IMR-90 (cell line): Measurements from ENCODE around the gene RGS19. TPM values are rescaled to one million over a fixed set of nuclear protein-coding genes. Genes with fewer than 3 reads are reported as not detected.

Experiments
- ATAC-seq: fragments of 200-7000 bp; cut with Tn5 transposase; 2 replicates; pipeline ENCODE4 v1.9.1; 2020; ENCODE audit warnings: low read depth, mild to moderate bottlenecking, moderate library complexity
- BruUV-seq: library from RNA; stranded (reverse); fragments of 400-500 nt; replicated peaks from 2 replicates; lab custom pipeline; 2021; lab: Mats Ljungman, UMichigan
- CTCF ChIA-PET: fragments of 300-600 bp; formaldehyde crosslinking; extraction: SDS; loops from one replicate; lab custom pipeline; 2021; ENCODE audit warnings: antibody characterized with exemption; lab: Yijun Ruan, JAX
- POLR2A ChIA-PET: fragments of 300-600 bp; sonication (Branson Sonifier 250); formaldehyde crosslinking; loops from one replicate; lab custom pipeline; 2022; ENCODE audit warnings: antibody characterized with exemption; ENCODE audit not compliant: unreplicated experiment; lab: Charles Lee
- DNase-seq: peaks from one replicate; pipeline ENCODE4 v3.0.0; 2013
- H2AFZ ChIP-seq: replicated peaks from 2 replicates; pipeline ENCODE3; 2013; ENCODE audit warnings: low read length, mild to moderate bottlenecking; ENCODE audit not compliant: poor library complexity
- H2AK5ac ChIP-seq: 2 replicates; pipeline ENCODE4 v1.6.1; 2013; ENCODE audit warnings: low read depth, low read length, inconsistent platforms
- H2AK9ac ChIP-seq: replicated peaks from 2 replicates; pipeline ENCODE3; 2013; ENCODE audit warnings: mild to moderate bottlenecking, low read depth, low read length, moderate library complexity; ENCODE audit not compliant: poor library complexity
- H2BK120ac ChIP-seq: 2 replicates; pipeline ENCODE4 v1.6.1; 2013; ENCODE audit warnings: low read depth, low read length, inconsistent platforms
- H2BK15ac ChIP-seq: 3 replicates; pipeline ENCODE4 v1.6.1; 2013; ENCODE audit warnings: low read depth, low read length, inconsistent platforms
- H2BK20ac ChIP-seq: 2 replicates; pipeline ENCODE4 v1.6.1; 2013; ENCODE audit warnings: low read depth, mild to moderate bottlenecking, inconsistent platforms, low read length, moderate library complexity
- H2BK5ac ChIP-seq: 2 replicates; pipeline ENCODE4 v1.6.1; 2013; ENCODE audit warnings: mild to moderate bottlenecking, low read depth, low read length, inconsistent platforms; ENCODE audit not compliant: poor library complexity, severe bottlenecking
- H3K14ac ChIP-seq: replicated peaks from 2 replicates; pipeline ENCODE4 v1.6.1; 2013; ENCODE audit warnings: low read depth, low read length, inconsistent platforms
- H3K18ac ChIP-seq: 2 replicates; pipeline ENCODE4 v1.6.1; 2013; ENCODE audit warnings: low read depth, low read length, control low read depth
- H3K23ac ChIP-seq: 2 replicates; pipeline ENCODE4 v1.6.1; 2013; ENCODE audit warnings: low read depth, low read length, inconsistent platforms
- H3K27ac ChIP-seq: 2 replicates; pipeline ENCODE4 v1.5.1; 2013; ENCODE audit warnings: mild to moderate bottlenecking, control low read depth, low read length; ENCODE audit not compliant: insufficient read depth
- H3K27me3 ChIP-seq: 2 replicates; pipeline ENCODE4 v1.6.1; 2013; ENCODE audit warnings: low read length; ENCODE audit not compliant: control insufficient read depth, insufficient read depth
- H3K36me3 ChIP-seq: 2 replicates; pipeline ENCODE4 v1.6.1; 2013; ENCODE audit warnings: low read length, mixed read lengths; ENCODE audit not compliant: control insufficient read depth, insufficient read depth
- H3K4ac ChIP-seq: 2 replicates; pipeline ENCODE4 v1.6.1; 2013; ENCODE audit warnings: low read depth, low read length, inconsistent platforms
- H3K4me1 ChIP-seq: 2 replicates; pipeline ENCODE4 v1.6.1; 2013; ENCODE audit warnings: low read length, mixed read lengths; ENCODE audit not compliant: control insufficient read depth, insufficient read depth
- H3K4me2 ChIP-seq: 2 replicates; pipeline ENCODE4 v1.6.1; 2013; ENCODE audit warnings: low read depth, mild to moderate bottlenecking, control low read depth, low read length, moderate library complexity
- H3K4me3 ChIP-seq: 2 replicates; pipeline ENCODE4 v1.5.1; 2013; ENCODE audit warnings: low read depth, mild to moderate bottlenecking, control low read depth, low read length, moderate library complexity; ENCODE audit not compliant: insufficient read depth
- H3K56ac ChIP-seq: 2 replicates; pipeline ENCODE4 v1.6.1; 2013; ENCODE audit warnings: low read length, inconsistent platforms; ENCODE audit not compliant: insufficient read depth; ENCODE audit errors: extremely low read depth
- H3K79me1 ChIP-seq, 2 experiments: 2 replicates each; pipeline ENCODE4 v1.6.1; 2013; ENCODE audit warnings: low read length in 2 of 2, inconsistent platforms in 1 of 2, low read depth in 1 of 2
- H3K9ac ChIP-seq: 2 replicates; pipeline ENCODE4 v1.6.1; 2013; ENCODE audit warnings: low read depth, low read length, control low read depth
- H3K9me1 ChIP-seq: 2 replicates; pipeline ENCODE4 v1.6.1; 2013; ENCODE audit warnings: low read length, inconsistent platforms; ENCODE audit not compliant: insufficient read depth
- H3K9me3 ChIP-seq: 2 replicates; pipeline ENCODE4 v1.6.1; 2013; ENCODE audit warnings: low read length; ENCODE audit not compliant: control insufficient read depth, insufficient read depth
- H4K20me1 ChIP-seq: 2 replicates; pipeline ENCODE4 v1.6.1; 2013; ENCODE audit warnings: low read length, inconsistent platforms; ENCODE audit not compliant: insufficient read depth
- H4K5ac ChIP-seq: 2 replicates; pipeline ENCODE4 v1.6.1; 2013; ENCODE audit warnings: mild to moderate bottlenecking, low read depth, low read length, control low read depth
- H4K8ac ChIP-seq, 2 experiments: 2 replicates each; pipeline ENCODE4 v1.6.1; 2013; ENCODE audit warnings: low read depth in 2 of 2, low read length in 2 of 2, control low read depth in 1 of 2, inconsistent platforms in 1 of 2
- H4K91ac ChIP-seq: 2 replicates; pipeline ENCODE4 v1.6.1; 2013; ENCODE audit warnings: low read depth, low read length, inconsistent platforms; ENCODE audit not compliant: insufficient read depth
- BHLHE40 ChIP-seq: fragments of 150-350 bp; IDR thresholded peaks from 2 replicates; pipeline ENCODE4 v1.6.1; 2016; ENCODE audit warnings: mild to moderate bottlenecking, low read depth, low read length
- CEBPB ChIP-seq: IDR thresholded peaks from 2 replicates; pipeline ENCODE4 v1.6.1; 2012; ENCODE audit warnings: low read depth, low read length, improper control_type of control experiment
- CHD1 ChIP-seq: IDR thresholded peaks from 2 replicates; pipeline ENCODE4 v1.6.1; 2012; ENCODE audit warnings: low read depth, low read length, improper control_type of control experiment
- FOS ChIP-seq: fragments of 150-350 bp; IDR thresholded peaks from 2 replicates; pipeline ENCODE4 v1.6.1; 2016; ENCODE audit warnings: low read depth, low read length
- MAFK ChIP-seq: IDR thresholded peaks from 2 replicates; pipeline ENCODE4 v1.6.1; 2012; ENCODE audit warnings: low read depth, low read length, improper control_type of control experiment
- MAZ ChIP-seq: IDR thresholded peaks from 2 replicates; pipeline ENCODE4 v1.6.1; 2012; ENCODE audit warnings: low read depth, mild to moderate bottlenecking, low read length, improper control_type of control experiment, moderate library complexity, borderline replicate concordance
- MXI1 ChIP-seq: IDR thresholded peaks from 2 replicates; pipeline ENCODE4 v1.6.1; 2012; ENCODE audit warnings: low read depth, mild to moderate bottlenecking, low read length, moderate library complexity, borderline replicate concordance
- NFE2L2 ChIP-seq: fragments of 150-350 bp; IDR thresholded peaks from 2 replicates; pipeline ENCODE4 v1.6.1; 2016; ENCODE audit warnings: low read depth, mild to moderate bottlenecking, low read length
- POLR2A ChIP-seq: IDR thresholded peaks from 2 replicates; pipeline ENCODE4 v1.6.1; 2012; ENCODE audit warnings: mild to moderate bottlenecking, low read depth, low read length
- RAD21 ChIP-seq: IDR thresholded peaks from 2 replicates; pipeline ENCODE4 v1.6.1; 2012; ENCODE audit warnings: low read length, improper control_type of control experiment
- RFX5 ChIP-seq: IDR thresholded peaks from 2 replicates; pipeline ENCODE4 v1.8.0; 2012; ENCODE audit warnings: low read depth, mild to moderate bottlenecking, low read length, moderate library complexity
- SMC3 ChIP-seq: fragments of 150-350 bp; IDR thresholded peaks from 2 replicates; pipeline ENCODE4 v1.6.1; 2016; ENCODE audit warnings: low read depth, mild to moderate bottlenecking, antibody characterized with exemption, low read length, moderate library complexity
- WGBS, 2 experiments: methylation state at CpG; one replicate each; pipeline versions ENCODE4 v1.1.5 to v1.1.7; 2013; ENCODE audit warnings: missing lambda C conversion rate in 2 of 2; ENCODE audit not compliant: insufficient read length in 1 of 2; ENCODE audit errors: extremely low coverage in 2 of 2; 5-methylcytosine and 5-hydroxymethylcytosine counted together
- dilution Hi-C: fragments of 300-500 bp; cut with HindIII; formaldehyde crosslinking; loops from one replicate; pipeline ENCODE4 v1.14.3; 2018; ENCODE audit warnings: low sequenced_read_pairs; ENCODE audit not compliant: unreplicated experiment
- in situ Hi-C: fragments of 300-500 bp; cut with MboI; formaldehyde crosslinking; loops from 3 replicates; pipeline ENCODE4 v1.14.3; 2019; ENCODE audit warnings: low sequenced_read_pairs, inconsistent platforms, mixed read lengths
- intact Hi-C: fragments of 100-400 bp; cut with micrococcal nuclease; formaldehyde crosslinking; loops from 2 replicates; pipeline ENCODE4 v1.10.0; 2022
- polyA plus RNA-seq, 3 experiments: library from polyadenylated mRNA; depleted of rRNA; stranded (reverse); fragments of >200 nt; gene quantifications; 2 replicates each; pipeline ENCODE4 v1.2.3, GENCODE V29; 2012; ENCODE audit warnings: low replicate concordance in 1 of 3
- total RNA-seq: library from RNA; depleted of rRNA; stranded (reverse); fragments of >200 nt; gene quantifications from 2 replicates; pipeline ENCODE4 v1.2.3, GENCODE V29; 2012
- TF ChIP-seq, protein P1 (sequence below): fragments of 150-350 bp; IDR thresholded peaks from 2 replicates; pipeline ENCODE4 v1.6.1; 2017; ENCODE audit warnings: mild to moderate bottlenecking, antibody characterized with exemption, low read length, low read depth
- TF ChIP-seq, protein P2 (sequence below): fragments of 150-350 bp; IDR thresholded peaks from 2 replicates; pipeline ENCODE4 v1.6.1; 2016; ENCODE audit warnings: low read depth, mild to moderate bottlenecking, low read length, moderate library complexity, borderline replicate concordance

The RGS19 gene
- total and polyA plus RNA-seq, 2 of the 4 experiments (the other 2 are of a cell fraction): 7.7 to 17.5 TPM

DNA sequence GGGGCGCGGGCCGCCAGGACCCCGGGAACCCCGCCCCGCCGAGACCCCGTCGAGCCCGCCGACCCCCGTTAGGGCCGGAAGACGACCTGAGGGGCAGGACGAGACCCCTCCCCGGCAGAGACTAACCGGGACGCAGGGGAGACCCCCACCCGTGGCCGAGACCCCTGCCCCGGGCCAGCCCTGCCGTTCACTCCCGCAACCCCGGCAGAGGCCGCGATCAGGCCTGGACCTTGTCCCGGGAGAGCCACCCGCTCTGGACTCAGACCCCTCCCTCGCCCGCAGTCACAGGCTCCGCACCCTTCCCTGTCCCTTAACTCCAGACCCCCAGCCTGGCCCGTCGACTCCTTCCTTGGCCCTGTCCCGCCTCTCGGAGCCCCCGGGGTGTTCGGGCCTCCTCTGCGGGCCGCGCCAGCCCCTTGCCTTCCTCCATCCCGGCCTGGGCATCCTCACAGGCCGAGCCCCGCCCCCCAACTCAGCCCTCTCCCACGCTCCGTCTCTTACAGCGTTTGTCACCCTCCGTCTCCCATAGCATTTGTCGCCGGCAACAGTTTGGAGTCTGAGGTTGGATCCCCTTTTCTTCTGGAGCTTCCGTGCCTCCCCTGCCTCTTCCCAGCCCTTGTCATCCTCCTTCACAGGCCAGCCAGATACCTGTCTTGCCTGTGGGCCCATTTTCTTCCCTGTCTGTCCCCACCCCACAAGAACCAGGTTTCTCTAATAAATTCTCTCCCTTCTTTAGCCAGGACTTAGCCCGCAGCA is 15.8 kb downstream of the RGS19 start:
- Histone ChIP-seq H4K8ac (peak overlapping the region; percentile 80 to 82; a peak in 3 of 4 replicates), H3K56ac (peak overlapping the region; percentile 40; the same call in 1 of the 2 replicates), H3K36me3 (no peaks in the 10 kb centered on the region), H4K20me1 (peaks cover 15% of the 10 kb centered on the region), H3K9me3 (no peaks in the 10 kb centered on the region), H2BK120ac (no peak overlapping the region; the same call in 1 of the 2 replicates), H2BK15ac (peak overlapping the region; percentile 58; the same call in 1 of the 3 replicates), H3K14ac (peak overlapping the region; percentile 45), H3K23ac (peak overlapping the region; percentile 82; the same call in 1 of the 2 replicates), H3K4ac (peak overlapping the region; percentile 90), H3K9ac (peak overlapping the region; percentile 92), H3K79me1 (peaks cover 10 to 38% of the 10 kb centered on the region in 2 experiments; a peak in 3 of 4 replicates), H3K27ac (peak overlapping the region; percentile 66), H3K18ac (no peak overlapping the region), H2AK9ac (peak overlapping the region; percentile 99), H4K91ac (peak overlapping the region; percentile 68), H3K4me2 (peak overlapping the region; percentile 88), H3K27me3 (no peaks in the 10 kb centered on the region), H2BK5ac (peak overlapping the region; percentile 62), H4K5ac (no peak overlapping the region), H3K9me1 (peaks cover 19% of the 10 kb centered on the region), H2AK5ac (peak overlapping the region; percentile 85), H3K4me1 (peaks cover 27% of the 10 kb centered on the region), H2AFZ (peak overlapping the region; percentile 97), H2BK20ac (0 out of 2 replicates have a peak overlapping the region, but pooled peaks have one; percentile 35), H3K4me3 (peak overlapping the region; percentile 87)
- peak; percentile 6 for ATAC-seq
- dilution Hi-C loops: no loop called here
- intact Hi-C loops: no loop called here
- no TSS peak for BruUV-seq
- 0% methylated on average over 15 of the region's 51 CpGs; no CpG with 5 or more reads in 1 of the 2 experiments for WGBS, 2 experiments
- in situ Hi-C loops: no loop called here
- no peak for DNase-seq
- POLR2A ChIA-PET: interaction anchor here (0.6 kb wide), 2 partner anchors 9 to 10 kb away, joined by 3 read pairs; no protein-coding TSS in a partner anchor
- CTCF ChIA-PET: interaction anchor here (1.5 kb wide), 1 partner anchor 83 kb away, joined by 3 read pairs; the partner anchor contains the start of gene PRPF6
- no peak for TF ChIP-seq FOS
- no peak for TF ChIP-seq MXI1
- TF ChIP-seq CEBPB: no peak
- TF ChIP-seq CHD1: no peak
- TF ChIP-seq POLR2A: no peak
- TF ChIP-seq, protein P1, sequence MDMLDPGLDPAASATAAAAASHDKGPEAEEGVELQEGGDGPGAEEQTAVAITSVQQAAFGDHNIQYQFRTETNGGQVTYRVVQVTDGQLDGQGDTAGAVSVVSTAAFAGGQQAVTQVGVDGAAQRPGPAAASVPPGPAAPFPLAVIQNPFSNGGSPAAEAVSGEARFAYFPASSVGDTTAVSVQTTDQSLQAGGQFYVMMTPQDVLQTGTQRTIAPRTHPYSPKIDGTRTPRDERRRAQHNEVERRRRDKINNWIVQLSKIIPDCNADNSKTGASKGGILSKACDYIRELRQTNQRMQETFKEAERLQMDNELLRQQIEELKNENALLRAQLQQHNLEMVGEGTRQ: no peak
- TF ChIP-seq, protein P2, sequence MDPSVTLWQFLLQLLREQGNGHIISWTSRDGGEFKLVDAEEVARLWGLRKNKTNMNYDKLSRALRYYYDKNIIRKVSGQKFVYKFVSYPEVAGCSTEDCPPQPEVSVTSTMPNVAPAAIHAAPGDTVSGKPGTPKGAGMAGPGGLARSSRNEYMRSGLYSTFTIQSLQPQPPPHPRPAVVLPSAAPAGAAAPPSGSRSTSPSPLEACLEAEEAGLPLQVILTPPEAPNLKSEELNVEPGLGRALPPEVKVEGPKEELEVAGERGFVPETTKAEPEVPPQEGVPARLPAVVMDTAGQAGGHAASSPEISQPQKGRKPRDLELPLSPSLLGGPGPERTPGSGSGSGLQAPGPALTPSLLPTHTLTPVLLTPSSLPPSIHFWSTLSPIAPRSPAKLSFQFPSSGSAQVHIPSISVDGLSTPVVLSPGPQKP: no peak
- no peak for TF ChIP-seq SMC3
- no peak for TF ChIP-seq NFE2L2
- no peak for TF ChIP-seq RAD21
- TF ChIP-seq BHLHE40: no peak
- TF ChIP-seq MAFK: no peak
- no peak for TF ChIP-seq RFX5
- no peak for TF ChIP-seq MAZ
